Measurements from ENCODE around the gene COX8C.
A peak's percentile ranks its signal among the peaks of the same experiment; 100 is the strongest.

Gene COX8C

GRCh38 chr14:93331002-93331727, 15.8 kb upstream of the COX8C start:
- DNase-seq (ENCODE audit: low read depth): no peak
- H3K4me3 ChIP-seq (ENCODE audit: low read length): peak overlapping the region; percentile 75
- no peak for TF ChIP-seq CTCF (conservative IDR thresholded peaks at IDR 0.05; ENCODE audit: low read length)

GRCh38 chr14:93331728-93332396, 15.1 kb upstream of the COX8C start:
- peak overlapping the region; percentile 75 for H3K4me3 ChIP-seq (ENCODE audit: low read length)
- no peak for TF ChIP-seq CTCF (conservative IDR thresholded peaks at IDR 0.05; ENCODE audit: low read length)
- peak; percentile 9 for DNase-seq (ENCODE audit: low read depth)

- H3K4me3 ChIP-seq (ENCODE audit: low read length): peak overlapping the region; percentile 75
These were observed 14.6 kb upstream of the COX8C start for GRCh38 chr14:93332397-93332852.

GRCh38 chr14:93332853-93333630, 13.9 kb upstream of the COX8C start, which contains the start of gene BTBD7:
Gene BTBD7, minus strand, starts transcription at chr14:93333036. Its CDS starts 36,985 bp downstream, at chr14:93296051.
- peak within 1 kb of the TSS; percentile 89 for H3K4me3 ChIP-seq (ENCODE audit: low read length)
- peak; percentile 90 for DNase-seq (ENCODE audit: low read depth)
- 0 out of 2 replicates have a peak, but pooled peaks have one; percentile 4 for TF ChIP-seq CTCF (conservative IDR thresholded peaks at IDR 0.05; ENCODE audit: low read length)

More at GRCh38 chr14:93332397-93332852, 14.6 kb upstream of the COX8C start:
- DNase-seq (ENCODE audit: low read depth): peak; percentile 37
- no peak for TF ChIP-seq CTCF (conservative IDR thresholded peaks at IDR 0.05; ENCODE audit: low read length)

- H3K4me3 ChIP-seq (ENCODE audit: low read length): peak overlapping the region; percentile 89
- DNase-seq (ENCODE audit: low read depth): no peak
- TF ChIP-seq CTCF (conservative IDR thresholded peaks at IDR 0.05; ENCODE audit: low read length): no peak
These were observed 13.3 kb upstream of the COX8C start for GRCh38 chr14:93333631-93334103.

- no peak for TF ChIP-seq CTCF (conservative IDR thresholded peaks at IDR 0.05; ENCODE audit: low read length)
These were observed 9.7 kb upstream of the COX8C start for GRCh38 chr14:93337143-93337753.

More at GRCh38 chr14:93337143-93337753, 9.7 kb upstream of the COX8C start:
- H3K4me3 ChIP-seq (ENCODE audit: low read length): no peak overlapping the region
- no peak for DNase-seq (ENCODE audit: low read depth)
